ENCODE measurements around the gene PPEF2.

Gene PPEF2

GRCh38 chr4:75822416-75822815 is 79.8 kb downstream of the PPEF2 start:
- DNase-seq: no peak

GRCh38 chr4:75821966-75822365 is 80.3 kb downstream of the PPEF2 start:
- no peak for DNase-seq

GRCh38 chr4:75821216-75821615 is 81.0 kb downstream of the PPEF2 start:
- no peak for DNase-seq

- no peak for DNase-seq
Measured at GRCh38 chr4:75820676-75821075, 81.6 kb downstream of the PPEF2 start.

- DNase-seq: no peak
Measured at GRCh38 chr4:75820197-75820596, 82.1 kb downstream of the PPEF2 start.

GRCh38 chr4:75819121-75819520 is 83.1 kb downstream of the PPEF2 start:
- DNase-seq: no peak

GRCh38 chr4:75817901-75818300 is 84.4 kb downstream of the PPEF2 start:
- DNase-seq: no peak
